PC-3 (cell line): ENCODE results near the gene KIAA1549. TPM values are rescaled to one million over a fixed set of nuclear protein-coding genes. Genes with fewer than 3 reads are reported as not detected.

Source experiments
- ATAC-seq: fragments of 200-7000 bp; cut with Tn5 transposase; 2 replicates; pipeline ENCODE4 v1.9.1; 2020; ENCODE audit warnings: mild to moderate bottlenecking, moderate library complexity
- BruUV-seq: library from RNA; stranded (reverse); fragments of 400-500 nt; replicated peaks from 2 replicates; lab custom pipeline; 2021; lab: Mats Ljungman, UMichigan
- CTCF ChIA-PET: fragments of 300-600 bp; sonication (Branson Sonifier 250); formaldehyde crosslinking; loops from one replicate; lab custom pipeline; 2022; ENCODE audit warnings: antibody characterized with exemption; lab: Charles Lee
- POLR2A ChIA-PET: fragments of 300-600 bp; sonication (Branson Sonifier 250); formaldehyde crosslinking; loops from one replicate; lab custom pipeline; 2022; ENCODE audit warnings: antibody characterized with exemption; ENCODE audit not compliant: unreplicated experiment; lab: Charles Lee
- DNase-seq: peaks from one replicate; pipeline ENCODE4 v3.0.0-alpha.2; 2015
- H2AFZ ChIP-seq: fragments of 300-600 bp; sonication (generic); 2 replicates; pipeline ENCODE4 v1.6.0; 2016; ENCODE audit warnings: antibody characterized with exemption, low read length
- H3F3A ChIP-seq: fragments of 300-600 bp; sonication (generic); one replicate; pipeline ENCODE4 v1.6.0; 2017; ENCODE audit warnings: antibody characterized with exemption, low read length, control low read depth, mild to moderate bottlenecking; ENCODE audit not compliant: unreplicated experiment
- H3K27ac ChIP-seq: fragments of 300-600 bp; sonication (generic); 2 replicates; pipeline ENCODE4 v1.5.1; 2016; ENCODE audit warnings: mild to moderate bottlenecking, low read length
- H3K27me3 ChIP-seq: fragments of 300-600 bp; sonication (generic); 2 replicates; pipeline ENCODE4 v1.6.1; 2016; ENCODE audit warnings: low read length, mixed read lengths
- H3K36me3 ChIP-seq: fragments of 300-600 bp; sonication (generic); 2 replicates; pipeline ENCODE4 v1.6.1; 2016; ENCODE audit warnings: low read depth, mixed run types, low read length, mixed read lengths
- H3K4me1 ChIP-seq: fragments of 300-600 bp; sonication (generic); 2 replicates; pipeline ENCODE4 v1.5.1; 2016; ENCODE audit warnings: low read length; ENCODE audit not compliant: insufficient read depth
- H3K4me2 ChIP-seq: fragments of 300-600 bp; sonication (generic); 2 replicates; pipeline ENCODE4 v1.6.0; 2016; ENCODE audit warnings: low read length
- H3K4me3 ChIP-seq: fragments of 300-600 bp; sonication (generic); 2 replicates; pipeline ENCODE4 v1.5.1; 2016; ENCODE audit warnings: mild to moderate bottlenecking, low read length, mixed read lengths
- H3K79me2 ChIP-seq: fragments of 300-600 bp; sonication (generic); 2 replicates; pipeline ENCODE4 v1.6.1; 2017; ENCODE audit warnings: low read length, mixed read lengths
- H3K9ac ChIP-seq: fragments of 300-600 bp; sonication (generic); 2 replicates; pipeline ENCODE4 v1.6.0; 2016; ENCODE audit warnings: mild to moderate bottlenecking, low read length
- H3K9me2 ChIP-seq: fragments of 300-600 bp; sonication (generic); replicated peaks from 2 replicates; pipeline ENCODE4 v1.6.1; 2016; ENCODE audit warnings: mixed run types, low read length, mixed read lengths
- H3K9me3 ChIP-seq: fragments of 300-600 bp; sonication (generic); 2 replicates; pipeline ENCODE4 v1.6.1; 2016; ENCODE audit warnings: low read length, mixed read lengths
- H4K20me1 ChIP-seq: fragments of 300-600 bp; sonication (generic); 2 replicates; pipeline ENCODE4 v1.6.1; 2016; ENCODE audit warnings: low read length, mixed read lengths
- CTCF ChIP-seq: fragments of 300-600 bp; sonication (generic); conservative IDR thresholded peaks from 2 replicates; pipeline ENCODE4 v1.5.1; 2017; ENCODE audit warnings: antibody characterized with exemption, low read depth, mild to moderate bottlenecking, low read length
- EZH2 ChIP-seq: fragments of 300-600 bp; sonication (generic); IDR thresholded peaks from one replicate; pipeline ENCODE4 v1.6.1; 2017; ENCODE audit warnings: antibody characterized with exemption, mild to moderate bottlenecking, low read length; ENCODE audit not compliant: unreplicated experiment
- EZH2phosphoT487 ChIP-seq: fragments of 300-600 bp; sonication (generic); IDR thresholded peaks from 2 replicates; pipeline ENCODE4 v1.6.1; 2018; ENCODE audit warnings: mild to moderate bottlenecking, antibody characterized with exemption, low read length, borderline replicate concordance
- intact Hi-C: fragments of 100-400 bp; cut with micrococcal nuclease; formaldehyde crosslinking; loops from 2 replicates; pipeline ENCODE4 v1.9.0; 2023
- total RNA-seq: library from RNA; depleted of rRNA; stranded (reverse); fragments of >200 nt; gene quantifications from 2 replicates; pipeline ENCODE4 v1.2.3, GENCODE V29; 2014

Gene KIAA1549
- total RNA-seq, 1 experiment from 2014 or later: 8.2 TPM

GRCh38 chr7:138919216-138919615 lies 62.0 kb downstream of the KIAA1549 start:
- ATAC-seq (peak; percentile 93), DNase-seq (peak; percentile 83)
- no peaks in the 10 kb centered on the region for H3K9me3 ChIP-seq
- ChIA-PET POLR2A (interaction anchor here (0.6 to 1.4 kb wide), 3 partner anchors 16 to 62 kb away, joined by 5 to 14 read pairs (median 10); partner anchors contain the start of gene KIAA1549), CTCF (interaction anchor here (0.6 to 1.4 kb wide), 6 partner anchors 16 to 198 kb away, joined by 3 to 18 read pairs (median 5); no protein-coding TSS in a partner anchor)
- H4K20me1 ChIP-seq: no peaks in the 10 kb centered on the region
- intact Hi-C loops: loop anchor here (1.0 to 2.0 kb wide), 3 partner anchors 16 to 30 kb away; no protein-coding TSS in a partner anchor
- no peaks in the 10 kb centered on the region for H3K27me3 ChIP-seq
- peak overlapping the region; percentile 47 for H3K9ac ChIP-seq
- no peak overlapping the region for H2AFZ ChIP-seq
- TF ChIP-seq EZH2phosphoT487 (no peak), EZH2 (no peak), CTCF (no peak)
- peak overlapping the region; percentile 92 for H3K27ac ChIP-seq
- H3K9me2 ChIP-seq: no peaks in the 10 kb centered on the region
- H3K4me2 ChIP-seq: peak overlapping the region; percentile 54
- BruUV-seq: no TSS peak
- peaks cover 31% of the 10 kb centered on the region for H3K36me3 ChIP-seq
- peaks cover 45% of the 10 kb centered on the region for H3K79me2 ChIP-seq
- no peaks in the 10 kb centered on the region for H3F3A ChIP-seq
- H3K4me3 ChIP-seq: no peak overlapping the region
- peaks cover 19% of the 10 kb centered on the region for H3K4me1 ChIP-seq

GRCh38 chr7:138918756-138919155 lies 62.4 kb downstream of the KIAA1549 start:
- H3K4me2 ChIP-seq: peak overlapping the region; percentile 41
- no peaks in the 10 kb centered on the region for H3K9me2 ChIP-seq
- H3K79me2 ChIP-seq: peaks cover 47% of the 10 kb centered on the region
- BruUV-seq: TSS peak; percentile 70
- H3K4me3 ChIP-seq: no peak overlapping the region
- H3K36me3 ChIP-seq: peaks cover 31% of the 10 kb centered on the region
- H3K27me3 ChIP-seq: no peaks in the 10 kb centered on the region
- H3K9ac ChIP-seq: peak overlapping the region; percentile 47
- no peaks in the 10 kb centered on the region for H3K9me3 ChIP-seq
- TF ChIP-seq EZH2phosphoT487 (no peak), CTCF (no peak), EZH2 (no peak)
- ATAC-seq (no peak), DNase-seq (no peak)
- no peak overlapping the region for H2AFZ ChIP-seq
- intact Hi-C loops: loop anchor here (1.0 to 2.0 kb wide), 3 partner anchors 17 to 29 kb away; no protein-coding TSS in a partner anchor
- H3K4me1 ChIP-seq: peaks cover 19% of the 10 kb centered on the region
- H3F3A ChIP-seq: no peaks in the 10 kb centered on the region
- POLR2A ChIA-PET: interaction anchor here (1.4 kb wide), 1 partner anchor 16 kb away, joined by 14 read pairs; no protein-coding TSS in a partner anchor
- CTCF ChIA-PET: interaction anchor here (1.0 to 1.4 kb wide), 5 partner anchors 17 to 180 kb away, joined by 3 to 11 read pairs (median 4); no protein-coding TSS in a partner anchor
- peak overlapping the region; percentile 92 for H3K27ac ChIP-seq
- H4K20me1 ChIP-seq: no peaks in the 10 kb centered on the region

- DNase-seq (no peak), ATAC-seq (no peak)
- POLR2A ChIA-PET: no interaction called here
- intact Hi-C loops: loop anchor here (2.0 kb wide), 1 partner anchor 17 kb away; no protein-coding TSS in a partner anchor
- TF ChIP-seq EZH2 (no peak), CTCF (no peak), EZH2phosphoT487 (no peak)
- CTCF ChIA-PET: no interaction called here
- H3F3A ChIP-seq: no peaks in the 10 kb centered on the region
- no peak overlapping the region for H3K4me3 ChIP-seq
- H3K4me1 ChIP-seq: peaks cover 19% of the 10 kb centered on the region
- H3K9me2 ChIP-seq: no peaks in the 10 kb centered on the region
- H3K9me3 ChIP-seq: no peaks in the 10 kb centered on the region
- H3K27me3 ChIP-seq: no peaks in the 10 kb centered on the region
- no peaks in the 10 kb centered on the region for H4K20me1 ChIP-seq
- peaks cover 31% of the 10 kb centered on the region for H3K36me3 ChIP-seq
- no peak overlapping the region for H2AFZ ChIP-seq
- peaks cover 47% of the 10 kb centered on the region for H3K79me2 ChIP-seq
- no peak overlapping the region for H3K9ac ChIP-seq
- H3K4me2 ChIP-seq: no peak overlapping the region
- H3K27ac ChIP-seq: peak overlapping the region; percentile 92
- BruUV-seq: no TSS peak
These were observed 63.0 kb downstream of the KIAA1549 start for GRCh38 chr7:138918176-138918575.
